NCI-H187 treated with DMSO at 0.1 percent for 48 hours (cell line): ENCODE data around the gene CD247.
A peak's percentile ranks its signal among the peaks of the same experiment; 100 is the strongest.

Experiments used
- DNase-seq: peaks from one replicate; lab custom pipeline; 2025; lab: John Stamatoyannopoulos, UW

Gene CD247

GRCh38 chr1:167542109-167543032, 24.0 kb upstream of the CD247 start:
- DNase-seq = no peak

DNA sequence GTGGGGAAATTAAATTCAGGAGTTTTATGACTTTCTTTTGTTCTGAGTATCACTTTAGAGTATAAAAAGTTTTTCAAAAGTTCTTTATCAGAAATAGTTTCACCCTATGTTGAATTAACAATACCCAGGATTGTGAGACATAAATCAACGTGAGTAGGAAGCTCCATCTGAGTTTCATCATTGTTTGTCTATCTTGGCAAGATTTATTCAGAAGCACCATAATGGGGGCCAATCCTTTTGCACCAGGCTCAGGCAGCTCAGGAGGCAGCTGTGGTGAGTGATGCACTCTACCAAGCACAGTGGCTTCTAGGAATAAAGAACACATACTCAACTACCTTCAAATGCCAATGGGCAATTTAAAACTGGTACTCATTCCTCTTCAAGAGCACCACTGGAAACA, 23.3 kb upstream of the CD247 start:
- DNase-seq = no peak

DNA sequence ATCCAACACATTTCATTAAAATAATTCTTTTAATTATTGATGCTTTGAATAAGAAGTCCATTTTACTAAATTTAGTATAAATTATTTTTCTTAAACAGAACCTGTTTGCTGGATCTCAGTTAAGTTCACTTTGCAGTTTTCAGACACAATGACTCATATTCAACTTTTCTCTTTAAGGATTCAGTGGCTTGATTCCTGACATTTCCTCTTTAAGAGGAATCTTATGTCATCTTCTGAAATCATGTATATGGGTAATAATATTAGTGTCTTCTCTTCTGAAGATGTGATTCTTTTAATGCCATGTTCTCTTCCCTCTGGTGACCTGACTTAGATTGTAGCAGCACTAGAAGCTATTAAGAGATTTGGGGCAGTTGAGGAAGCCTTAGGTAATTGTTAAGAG, 22.7 kb upstream of the CD247 start:
- no peak for DNase-seq

GRCh38 chr1:167538657-167539056, 20.3 kb upstream of the CD247 start:
- DNase-seq = no peak

- DNase-seq = peak; percentile 83
Observed at GRCh38 chr1:167533851-167534300, 15.5 kb upstream of the CD247 start.

GRCh38 chr1:167532964-167533824, 14.9 kb upstream of the CD247 start:
- no peak for DNase-seq

DNA sequence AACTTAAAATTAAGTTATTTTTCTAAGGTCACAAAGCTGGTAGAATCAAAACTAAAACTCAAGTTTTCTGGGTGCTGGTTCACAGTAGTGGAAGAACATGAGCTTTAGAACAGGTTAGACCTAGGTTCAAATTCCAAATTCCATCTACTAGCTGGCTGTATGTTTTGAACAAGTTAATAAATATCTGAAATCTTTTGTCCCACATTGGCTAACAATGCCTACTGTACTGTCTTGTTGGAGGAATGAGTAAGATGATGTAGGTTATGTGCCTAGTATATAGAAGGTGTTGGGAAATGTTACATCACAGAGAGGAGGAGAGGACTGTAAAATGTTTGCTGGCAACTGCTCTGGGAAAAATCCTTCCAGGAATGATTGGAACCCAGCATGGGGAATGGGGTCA, 14.0 kb upstream of the CD247 start:
- no peak for DNase-seq

DNA sequence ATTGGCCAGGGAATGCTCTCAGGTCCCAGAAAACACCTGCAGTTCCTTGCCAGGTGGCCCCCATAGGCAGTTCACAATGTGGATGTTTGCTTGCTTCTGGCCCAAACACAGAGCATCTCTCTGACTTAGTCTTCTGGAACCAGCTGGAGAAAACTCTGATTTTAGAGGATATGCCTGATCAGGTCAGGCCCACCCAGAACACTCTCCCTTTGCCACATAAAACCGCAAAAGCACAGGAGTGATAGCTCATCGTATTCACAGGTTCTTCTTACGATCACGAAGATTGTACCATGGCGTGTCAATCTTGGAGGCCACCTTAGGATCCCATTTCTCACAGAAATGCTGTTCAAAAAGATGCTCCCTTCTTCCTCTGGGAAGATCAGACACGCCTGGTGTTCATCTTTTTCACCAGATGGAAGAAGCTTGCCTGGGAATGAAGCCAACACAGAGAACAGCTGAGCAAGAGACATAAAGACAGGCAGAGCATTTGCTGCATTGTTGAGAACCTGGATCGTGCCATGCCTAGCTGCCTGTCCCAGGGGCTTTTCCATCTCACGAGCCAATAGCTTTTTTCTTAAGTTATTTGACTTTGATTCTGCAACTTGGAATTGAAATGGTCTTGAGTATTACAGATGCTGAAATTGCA, 11.6 kb upstream of the CD247 start:
- DNase-seq = no peak

- no peak for DNase-seq
Observed at GRCh38 chr1:167528057-167528728, 9.9 kb upstream of the CD247 start.

- no peak for DNase-seq
Observed at GRCh38 chr1:167526667-167527383, 8.5 kb upstream of the CD247 start.

- no peak for DNase-seq
Observed at GRCh38 chr1:167524651-167525050, 6.3 kb upstream of the CD247 start.

GRCh38 chr1:167522246-167522645, 3.9 kb upstream of the CD247 start:
- DNase-seq = no peak

- no peak for DNase-seq
Observed at GRCh38 chr1:167520711-167521206, 2.4 kb upstream of the CD247 start.

DNA sequence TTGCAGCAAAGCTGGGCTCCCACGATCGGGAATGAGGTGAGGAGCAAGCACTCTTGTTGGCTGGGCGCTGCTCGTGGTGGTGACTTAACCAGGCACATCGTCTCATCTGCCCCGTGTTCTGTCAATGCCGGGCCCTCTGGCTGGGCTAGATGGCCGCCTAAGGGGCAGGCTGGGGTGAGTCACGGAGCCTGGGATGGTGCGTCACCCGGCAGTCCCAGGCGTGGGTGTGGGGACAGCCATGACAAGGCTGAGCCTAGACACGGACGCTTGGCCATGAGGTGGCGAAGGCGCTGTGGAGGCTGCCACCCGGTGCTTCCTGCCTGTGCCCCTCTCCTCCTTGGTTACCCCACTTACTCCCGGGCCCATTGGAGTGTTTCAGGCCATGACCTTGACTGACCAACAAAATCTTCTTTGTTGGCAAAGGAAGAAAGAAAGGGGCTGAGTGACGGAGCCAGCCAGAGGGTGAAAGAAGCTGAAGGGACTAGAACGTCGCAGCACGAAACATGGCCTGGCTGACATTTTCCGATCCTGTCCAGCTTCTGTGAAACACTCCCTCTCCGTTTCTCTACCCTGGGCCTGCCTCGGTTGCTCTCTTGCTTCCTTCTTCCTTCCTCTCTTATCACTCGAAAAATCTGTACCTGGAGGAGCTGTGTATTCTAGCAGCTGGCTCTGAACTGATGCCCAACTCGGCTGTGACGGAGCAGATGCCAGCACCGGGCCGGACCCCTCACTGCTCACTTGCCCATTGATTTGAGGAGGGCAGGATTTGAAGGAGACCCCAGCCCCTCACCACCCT, 596 bp downstream of the CD247 start:
- DNase-seq = no peak

- no peak for DNase-seq
Observed at GRCh38 chr1:167516404-167517388, 1.6 kb downstream of the CD247 start.

GRCh38 chr1:167515893-167516321, 2.4 kb downstream of the CD247 start:
- DNase-seq = no peak

DNA sequence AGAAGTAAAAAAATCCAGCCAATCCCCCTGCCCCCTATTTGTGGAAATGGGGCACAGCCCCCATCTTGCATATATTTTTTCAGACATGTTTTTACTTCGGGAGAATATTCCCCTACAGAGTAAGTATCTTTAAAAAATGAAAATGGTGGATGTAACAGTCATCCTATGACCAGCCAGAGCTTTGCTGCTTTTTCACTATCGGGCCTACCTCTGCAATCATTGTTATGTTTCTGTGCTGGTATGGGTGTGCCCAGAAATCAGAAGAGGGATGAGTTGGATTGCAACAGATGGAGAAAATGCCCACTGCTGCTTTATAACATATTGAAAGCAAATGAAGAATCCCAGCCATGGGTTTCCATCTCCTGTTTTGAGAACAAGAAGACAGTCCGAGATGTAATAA, 2.9 kb downstream of the CD247 start:
- DNase-seq = no peak

DNA sequence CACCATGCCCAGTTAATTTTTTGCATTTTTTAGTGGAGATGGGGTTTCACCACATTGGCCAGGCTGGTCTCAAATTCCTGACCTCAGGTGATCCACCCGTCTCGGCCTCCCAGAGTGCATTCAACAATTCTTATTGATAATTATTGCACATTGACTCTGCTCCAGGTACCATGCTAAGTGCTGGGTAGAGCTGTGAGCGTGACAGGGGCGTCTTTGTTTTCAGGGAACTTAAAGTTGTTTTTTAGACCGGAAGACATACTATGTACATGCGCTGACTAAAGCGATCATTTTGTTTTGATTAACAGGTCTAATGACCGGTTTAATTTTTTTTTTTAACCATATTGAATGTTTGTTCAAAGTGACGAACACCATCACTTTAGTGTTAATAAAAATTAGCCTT, 4.0 kb downstream of the CD247 start:
- DNase-seq = no peak
